Central memory CD8-positive, alpha-beta T cell (primary cell): ENCODE data around the gene CCNH.

Experiments used
- ATAC-seq: fragments of 150-1000 bp; cut with Tn5 transposase; replicated peaks from 2 replicates; pipeline ENCODE4 v1.10.0; 2022; ENCODE audit warnings: mild to moderate bottlenecking, moderate FRiP score, moderate number of reproducible peaks; ENCODE audit not compliant: poor library complexity, severe bottlenecking; ENCODE audit errors: extremely low read depth
- DNase-seq, 2 donors: peaks; one replicate each; pipeline ENCODE4 v3.0.0; 2021; ENCODE audit warnings: low spot score in 2 of 2
- H3K27ac Mint-ChIP-seq: one replicate; pipeline ENCODE4 v1.8.0; 2022; ENCODE audit warnings: low read depth, mild to moderate bottlenecking, moderate library complexity, mixed read lengths
- H3K27me3 Mint-ChIP-seq: one replicate; pipeline ENCODE4 v1.8.0; 2022; ENCODE audit warnings: mixed read lengths
- H3K36me3 Mint-ChIP-seq: one replicate; pipeline ENCODE4 v1.8.0; 2022; ENCODE audit warnings: mild to moderate bottlenecking, moderate library complexity, mixed read lengths; ENCODE audit not compliant: insufficient read depth
- H3K4me1 Mint-ChIP-seq: one replicate; pipeline ENCODE4 v1.8.0; 2022; ENCODE audit warnings: mixed read lengths
- H3K4me3 Mint-ChIP-seq: one replicate; pipeline ENCODE4 v1.8.0; 2022; ENCODE audit warnings: mild to moderate bottlenecking, moderate library complexity, mixed read lengths
- H3K9me3 Mint-ChIP-seq: one replicate; pipeline ENCODE4 v1.8.0; 2022; ENCODE audit warnings: mixed read lengths

Gene CCNH

GRCh38 chr5:87412630-87413342 lies at the start of gene CCNH:
CCNH (minus strand) TSS chr5:87412930; CDS start chr5:87412794, 136 bp downstream.
- Mint-ChIP-seq H3K27ac (peak within 1 kb of the TSS; percentile 97), H3K9me3 (no peaks in the 10 kb centered on the region), H3K36me3 (peaks cover 45% of the 10 kb centered on the region), H3K4me3 (peak within 1 kb of the TSS; percentile 84), H3K4me1 (peaks cover 41% of the 10 kb centered on the region), H3K27me3 (no peaks in the 10 kb centered on the region)
- peak; percentile 90 to 94 for DNase-seq
- peak; percentile 94 for ATAC-seq

- Mint-ChIP-seq H3K27ac (no peak overlapping the region), H3K4me1 (no peaks in the 10 kb centered on the region), H3K27me3 (peaks cover 66% of the 10 kb centered on the region), H3K4me3 (no peak overlapping the region), H3K9me3 (peaks cover 5% of the 10 kb centered on the region), H3K36me3 (peaks cover 1% of the 10 kb centered on the region)
- ATAC-seq, result no peak
- DNase-seq, result no peak
These were observed 45.0 kb upstream of the CCNH start for GRCh38 chr5:87457706-87458105.

- peaks cover 68% of the 10 kb centered on the region for H3K27me3 Mint-ChIP-seq
- H3K36me3 Mint-ChIP-seq, result peaks cover 1% of the 10 kb centered on the region
- H3K27ac Mint-ChIP-seq, result no peak overlapping the region
- no peak for ATAC-seq
- no peaks in the 10 kb centered on the region for H3K9me3 Mint-ChIP-seq
- H3K4me1 Mint-ChIP-seq, result no peaks in the 10 kb centered on the region
- DNase-seq, result no peak
- no peak overlapping the region for H3K4me3 Mint-ChIP-seq
These were observed 41.1 kb upstream of the CCNH start for GRCh38 chr5:87453801-87454200.

GRCh38 chr5:87452837-87453236 lies 40.1 kb upstream of the CCNH start:
- Mint-ChIP-seq H3K27ac (no peak overlapping the region), H3K27me3 (peaks cover 66% of the 10 kb centered on the region), H3K9me3 (no peaks in the 10 kb centered on the region), H3K4me1 (no peaks in the 10 kb centered on the region), H3K4me3 (no peak overlapping the region), H3K36me3 (no peaks in the 10 kb centered on the region)
- DNase-seq (no peak), ATAC-seq (no peak)

- no peak overlapping the region for H3K4me3 Mint-ChIP-seq
- H3K9me3 Mint-ChIP-seq, result no peaks in the 10 kb centered on the region
- H3K27me3 Mint-ChIP-seq, result peaks cover 53% of the 10 kb centered on the region
- H3K36me3 Mint-ChIP-seq, result no peaks in the 10 kb centered on the region
- no peak for DNase-seq
- H3K4me1 Mint-ChIP-seq, result peaks cover 5% of the 10 kb centered on the region
- no peak overlapping the region for H3K27ac Mint-ChIP-seq
- ATAC-seq, result no peak
These were observed 29.7 kb upstream of the CCNH start for GRCh38 chr5:87442419-87442818.

- H3K4me1 Mint-ChIP-seq, result peaks cover 5% of the 10 kb centered on the region
- peaks cover 30% of the 10 kb centered on the region for H3K27me3 Mint-ChIP-seq
- no peaks in the 10 kb centered on the region for H3K9me3 Mint-ChIP-seq
- no peak overlapping the region for H3K27ac Mint-ChIP-seq
- no peaks in the 10 kb centered on the region for H3K36me3 Mint-ChIP-seq
- DNase-seq (no peak), ATAC-seq (no peak)
- no peak overlapping the region for H3K4me3 Mint-ChIP-seq
These were observed 25.5 kb upstream of the CCNH start for GRCh38 chr5:87438231-87438630.

GRCh38 chr5:87437724-87438123 lies 25.0 kb upstream of the CCNH start:
- Mint-ChIP-seq H3K36me3 (no peaks in the 10 kb centered on the region), H3K9me3 (no peaks in the 10 kb centered on the region), H3K27me3 (peaks cover 30% of the 10 kb centered on the region), H3K4me3 (no peak overlapping the region), H3K4me1 (peaks cover 5% of the 10 kb centered on the region), H3K27ac (no peak overlapping the region)
- DNase-seq (no peak), ATAC-seq (no peak)

- Mint-ChIP-seq H3K27me3 (peaks cover 36% of the 10 kb centered on the region), H3K4me1 (no peaks in the 10 kb centered on the region), H3K4me3 (no peak overlapping the region), H3K27ac (no peak overlapping the region), H3K36me3 (no peaks in the 10 kb centered on the region), H3K9me3 (no peaks in the 10 kb centered on the region)
- ATAC-seq, result no peak
- no peak for DNase-seq
These were observed 22.5 kb upstream of the CCNH start for GRCh38 chr5:87435144-87435694.

- H3K9me3 Mint-ChIP-seq, result no peaks in the 10 kb centered on the region
- H3K36me3 Mint-ChIP-seq, result no peaks in the 10 kb centered on the region
- H3K4me1 Mint-ChIP-seq, result no peaks in the 10 kb centered on the region
- DNase-seq (no peak), ATAC-seq (no peak)
- H3K27me3 Mint-ChIP-seq, result peaks cover 36% of the 10 kb centered on the region
- H3K4me3 Mint-ChIP-seq, result no peak overlapping the region
- no peak overlapping the region for H3K27ac Mint-ChIP-seq
These were observed 21.7 kb upstream of the CCNH start for GRCh38 chr5:87434461-87434860.

- H3K27ac Mint-ChIP-seq, result no peak overlapping the region
- no peak for ATAC-seq
- DNase-seq, result no peak
- no peak overlapping the region for H3K4me3 Mint-ChIP-seq
- no peaks in the 10 kb centered on the region for H3K36me3 Mint-ChIP-seq
- no peaks in the 10 kb centered on the region for H3K9me3 Mint-ChIP-seq
- no peaks in the 10 kb centered on the region for H3K4me1 Mint-ChIP-seq
- peaks cover 37% of the 10 kb centered on the region for H3K27me3 Mint-ChIP-seq
These were observed 21.2 kb upstream of the CCNH start for GRCh38 chr5:87433945-87434344.

- no peaks in the 10 kb centered on the region for H3K9me3 Mint-ChIP-seq
- H3K27ac Mint-ChIP-seq, result no peak overlapping the region
- ATAC-seq (no peak), DNase-seq (no peak)
- H3K36me3 Mint-ChIP-seq, result no peaks in the 10 kb centered on the region
- H3K4me1 Mint-ChIP-seq, result no peaks in the 10 kb centered on the region
- no peak overlapping the region for H3K4me3 Mint-ChIP-seq
- H3K27me3 Mint-ChIP-seq, result peaks cover 30% of the 10 kb centered on the region
These were observed 19.7 kb upstream of the CCNH start for GRCh38 chr5:87432460-87432859.

- Mint-ChIP-seq H3K36me3 (no peaks in the 10 kb centered on the region), H3K9me3 (no peaks in the 10 kb centered on the region), H3K27ac (no peak overlapping the region), H3K27me3 (peaks cover 30% of the 10 kb centered on the region), H3K4me3 (no peak overlapping the region), H3K4me1 (no peaks in the 10 kb centered on the region)
- ATAC-seq (no peak), DNase-seq (no peak)
These were observed 18.2 kb upstream of the CCNH start for GRCh38 chr5:87430863-87431457.

GRCh38 chr5:87423755-87424154 lies 11.0 kb upstream of the CCNH start:
- Mint-ChIP-seq H3K36me3 (no peaks in the 10 kb centered on the region), H3K27ac (no peak overlapping the region)
- ATAC-seq, result no peak

More at GRCh38 chr5:87423755-87424154, 11.0 kb upstream of the CCNH start:
- Mint-ChIP-seq H3K9me3 (no peaks in the 10 kb centered on the region), H3K4me1 (no peaks in the 10 kb centered on the region), H3K27me3 (no peaks in the 10 kb centered on the region), H3K4me3 (no peak overlapping the region)
- DNase-seq, result no peak
